ENCODE measurements around the gene KIRREL1.

Gene KIRREL1

DNA sequence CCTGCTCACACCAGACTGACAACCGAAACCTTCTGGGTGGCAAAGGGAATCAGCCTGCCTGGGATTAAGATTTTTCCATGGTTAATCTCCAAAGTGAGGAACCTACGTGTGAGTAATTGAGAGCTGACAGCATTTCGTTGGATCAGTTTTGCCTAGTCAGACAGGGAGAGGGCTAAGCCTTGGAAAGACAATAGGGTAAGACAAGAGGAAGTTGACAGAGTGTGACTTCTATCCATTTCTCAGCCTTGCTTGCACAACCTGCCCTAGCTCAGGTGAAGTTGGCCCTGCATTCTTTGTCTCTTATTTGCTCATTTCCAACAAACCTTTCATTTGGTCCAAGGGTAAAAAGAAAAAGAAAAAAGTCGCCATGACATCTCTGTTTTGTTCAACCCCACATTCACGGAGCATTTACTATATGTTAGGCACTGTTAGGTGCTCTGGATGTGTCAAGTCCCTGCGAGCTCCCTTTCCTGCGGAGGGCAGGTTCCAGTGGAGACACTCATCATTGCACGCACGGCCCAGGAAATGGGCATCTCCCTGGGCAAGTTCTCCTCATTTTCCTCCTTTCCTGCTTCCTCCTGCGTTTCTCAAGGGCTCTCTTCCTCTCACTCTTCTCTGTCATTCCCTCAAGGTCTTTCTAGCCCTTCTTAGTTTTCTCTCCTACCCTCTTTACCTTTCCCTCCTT, 23.3 kb downstream of the KIRREL1 start:
- no peaks in the 10 kb centered on the region; the same call in 1 of the 2 replicates for H3K27me3 ChIP-seq (replicated peaks; ENCODE audit: control insufficient read depth, insufficient read depth, low read length)
- TF ChIP-seq, protein P1, sequence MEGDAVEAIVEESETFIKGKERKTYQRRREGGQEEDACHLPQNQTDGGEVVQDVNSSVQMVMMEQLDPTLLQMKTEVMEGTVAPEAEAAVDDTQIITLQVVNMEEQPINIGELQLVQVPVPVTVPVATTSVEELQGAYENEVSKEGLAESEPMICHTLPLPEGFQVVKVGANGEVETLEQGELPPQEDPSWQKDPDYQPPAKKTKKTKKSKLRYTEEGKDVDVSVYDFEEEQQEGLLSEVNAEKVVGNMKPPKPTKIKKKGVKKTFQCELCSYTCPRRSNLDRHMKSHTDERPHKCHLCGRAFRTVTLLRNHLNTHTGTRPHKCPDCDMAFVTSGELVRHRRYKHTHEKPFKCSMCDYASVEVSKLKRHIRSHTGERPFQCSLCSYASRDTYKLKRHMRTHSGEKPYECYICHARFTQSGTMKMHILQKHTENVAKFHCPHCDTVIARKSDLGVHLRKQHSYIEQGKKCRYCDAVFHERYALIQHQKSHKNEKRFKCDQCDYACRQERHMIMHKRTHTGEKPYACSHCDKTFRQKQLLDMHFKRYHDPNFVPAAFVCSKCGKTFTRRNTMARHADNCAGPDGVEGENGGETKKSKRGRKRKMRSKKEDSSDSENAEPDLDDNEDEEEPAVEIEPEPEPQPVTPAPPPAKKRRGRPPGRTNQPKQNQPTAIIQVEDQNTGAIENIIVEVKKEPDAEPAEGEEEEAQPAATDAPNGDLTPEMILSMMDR (IDR thresholded peaks at IDR 0.05; ENCODE audit: insufficient read depth, low read length, poor library complexity, severe bottlenecking) = no peak
- H3K36me3 ChIP-seq (ENCODE audit: control insufficient read depth, insufficient read depth, low read length) = no peaks in the 10 kb centered on the region
- DNase-seq (ENCODE audit: extremely low read depth, insufficient read length) = no peak
- H3K4me3 ChIP-seq (replicated peaks; ENCODE audit: low read depth, low read length) = no peak overlapping the region

DNA sequence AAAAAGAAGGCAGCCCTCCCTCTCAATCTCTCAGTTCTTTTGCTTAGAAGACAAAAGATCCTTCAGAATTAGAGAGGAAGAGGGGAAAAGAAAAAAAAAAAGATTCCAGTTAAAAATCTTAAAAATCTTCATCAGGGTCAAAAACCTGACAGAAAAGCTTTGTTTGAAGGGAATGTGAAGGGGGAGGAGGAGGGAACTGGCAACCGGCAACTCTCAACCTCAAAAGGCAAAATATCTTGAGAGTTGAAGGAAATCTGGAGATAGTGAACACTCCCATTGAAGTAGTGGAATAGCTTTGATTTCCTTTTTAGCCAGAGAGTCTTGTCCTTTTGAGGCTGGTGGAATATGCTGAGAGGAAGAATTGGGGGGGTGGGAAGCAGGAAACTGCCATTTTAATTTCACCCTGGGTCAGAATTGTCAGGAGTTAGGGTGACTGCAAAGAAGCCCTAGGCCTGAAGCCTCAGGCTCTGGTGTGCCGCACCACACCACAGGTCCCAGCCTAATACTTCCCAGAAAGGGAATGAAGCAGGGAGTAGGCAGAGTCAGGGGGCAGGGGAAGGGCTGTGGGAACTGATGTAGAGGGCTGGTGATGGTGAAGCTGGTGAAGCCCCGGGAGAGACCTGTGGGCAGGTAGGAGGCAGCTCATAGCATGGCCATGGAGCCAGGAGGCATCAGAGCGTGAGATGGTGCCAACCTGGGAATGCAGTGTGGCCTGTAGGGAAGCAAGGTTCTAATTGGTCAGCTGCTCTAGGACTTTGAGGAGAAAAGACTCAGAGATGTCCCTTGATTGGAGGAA, 24.6 kb downstream of the KIRREL1 start:
- Histone ChIP-seq H3K4me3 (replicated peaks; ENCODE audit: low read depth, low read length) (no peak overlapping the region), H3K27me3 (replicated peaks; ENCODE audit: control insufficient read depth, insufficient read depth, low read length) (no peaks in the 10 kb centered on the region; the same call in 1 of the 2 replicates), H3K36me3 (ENCODE audit: control insufficient read depth, insufficient read depth, low read length) (no peaks in the 10 kb centered on the region)
- TF ChIP-seq, protein P1 (IDR thresholded peaks at IDR 0.05; ENCODE audit: insufficient read depth, low read length, poor library complexity, severe bottlenecking) = no peak
- no peak for DNase-seq (ENCODE audit: extremely low read depth, insufficient read length)

DNA sequence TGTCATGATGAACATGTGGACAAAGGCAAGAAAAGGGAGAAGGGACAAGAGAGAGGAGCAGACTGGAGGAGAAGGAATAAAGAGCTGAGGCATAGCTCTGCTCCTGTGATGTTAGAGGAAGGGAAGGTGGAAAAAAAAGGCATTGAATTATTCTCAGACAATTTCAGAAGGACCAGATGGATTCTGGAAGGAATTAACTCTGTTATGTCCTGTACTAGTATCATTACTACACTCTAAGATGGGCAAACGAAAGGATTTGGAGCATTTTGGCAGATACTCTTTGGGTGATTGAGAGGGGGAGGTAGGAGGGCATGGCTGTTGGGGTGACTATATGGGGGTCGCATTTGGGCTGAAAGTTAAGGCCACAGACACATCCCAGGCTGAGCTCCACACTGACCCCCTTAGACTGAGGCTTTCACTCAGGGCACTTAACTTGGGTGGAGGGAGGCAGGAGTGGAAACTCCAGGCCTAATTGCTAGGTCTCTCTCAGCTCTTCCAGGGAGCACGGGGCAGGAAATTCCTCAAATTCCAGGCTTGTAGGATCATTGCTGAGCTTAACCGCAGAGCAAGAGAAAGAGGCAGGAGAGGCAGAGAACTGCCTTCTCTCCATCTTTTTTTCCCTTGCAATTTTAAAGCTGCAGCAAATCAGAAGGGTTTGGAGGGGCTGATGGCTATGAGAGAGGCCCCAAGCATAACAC, 25.9 kb downstream of the KIRREL1 start:
- H3K4me3 ChIP-seq (replicated peaks; ENCODE audit: low read depth, low read length) = no peak overlapping the region
- TF ChIP-seq, protein P1 (IDR thresholded peaks at IDR 0.05; ENCODE audit: insufficient read depth, low read length, poor library complexity, severe bottlenecking) = no peak

DNA sequence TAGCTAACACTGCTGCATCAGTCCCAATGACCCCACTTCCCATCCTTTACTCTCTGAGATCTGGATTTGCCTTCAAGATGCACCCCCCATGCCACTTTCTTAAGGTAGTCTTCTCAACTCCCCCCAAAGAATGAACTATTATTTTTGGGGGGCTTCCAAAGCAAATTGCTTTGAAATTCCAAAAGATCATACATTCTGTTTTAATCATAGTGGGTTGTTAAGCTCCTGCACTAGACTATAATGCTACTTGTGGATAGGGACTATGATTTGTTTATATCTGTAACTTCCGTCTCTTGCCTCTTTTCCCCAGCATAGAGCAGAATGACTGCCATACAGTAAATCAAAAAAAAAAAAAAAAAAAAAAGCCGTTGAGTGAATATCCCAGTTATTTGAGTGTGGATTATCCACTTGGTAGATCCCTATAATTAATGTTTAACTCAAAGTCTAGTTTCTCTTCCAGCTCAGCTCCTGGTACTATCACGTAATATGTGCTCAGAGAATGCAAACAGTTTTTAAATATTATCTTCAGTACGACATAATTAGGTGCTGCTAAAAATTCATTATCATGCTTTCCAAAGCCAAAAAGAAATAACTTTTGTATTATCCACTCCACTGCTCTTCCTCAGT, 26.9 kb downstream of the KIRREL1 start:
- Histone ChIP-seq H3K36me3 (ENCODE audit: control insufficient read depth, insufficient read depth, low read length) (no peaks in the 10 kb centered on the region), H3K4me3 (replicated peaks; ENCODE audit: low read depth, low read length) (no peak overlapping the region), H3K27me3 (replicated peaks; ENCODE audit: control insufficient read depth, insufficient read depth, low read length) (no peaks in the 10 kb centered on the region)
- no peak for DNase-seq (ENCODE audit: extremely low read depth, insufficient read length)
- TF ChIP-seq, protein P1 (IDR thresholded peaks at IDR 0.05; ENCODE audit: insufficient read depth, low read length, poor library complexity, severe bottlenecking) = no peak

More for the DNA sequence above, 25.9 kb downstream of the KIRREL1 start:
- Histone ChIP-seq H3K36me3 (ENCODE audit: control insufficient read depth, insufficient read depth, low read length) (no peaks in the 10 kb centered on the region), H3K27me3 (replicated peaks; ENCODE audit: control insufficient read depth, insufficient read depth, low read length) (no peaks in the 10 kb centered on the region)
- DNase-seq (ENCODE audit: extremely low read depth, insufficient read length) = no peak

DNA sequence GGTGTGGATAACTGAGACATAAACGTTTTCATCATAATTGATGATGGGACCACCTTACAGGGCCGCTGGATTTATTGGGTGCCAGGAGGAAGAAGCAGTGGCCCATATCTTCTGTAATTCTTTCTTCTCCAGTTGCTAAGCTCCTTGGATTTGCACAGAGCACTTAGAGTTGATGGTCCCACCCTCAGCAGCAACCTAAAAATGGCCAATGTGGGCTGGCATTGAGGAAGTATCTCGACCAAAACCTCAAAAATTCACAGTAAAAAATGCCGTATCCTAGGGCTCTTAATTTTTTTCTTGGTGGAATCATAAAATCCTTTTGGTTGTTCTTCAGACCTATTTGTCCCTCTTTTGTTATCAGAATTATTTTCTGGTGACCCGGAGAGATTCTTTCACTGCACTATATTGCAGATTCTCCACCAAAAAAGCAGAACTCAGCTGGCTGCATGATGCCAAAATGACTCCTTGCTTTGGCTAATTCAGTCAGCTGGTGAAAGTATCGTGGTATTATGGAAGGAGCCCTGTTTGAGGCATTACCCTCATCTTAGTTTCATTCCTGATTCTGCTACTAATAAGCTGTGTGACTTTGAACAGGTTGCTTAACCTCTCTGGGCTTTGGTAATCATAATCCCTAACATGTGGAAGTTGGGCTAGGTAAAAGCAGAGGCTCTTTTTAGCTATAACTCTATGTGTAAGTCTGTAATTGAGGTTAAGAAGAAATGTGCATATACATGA, 27.6 kb downstream of the KIRREL1 start:
- H3K27me3 ChIP-seq (replicated peaks; ENCODE audit: control insufficient read depth, insufficient read depth, low read length) = no peaks in the 10 kb centered on the region; the same call in 1 of the 2 replicates
- DNase-seq (ENCODE audit: extremely low read depth, insufficient read length) = no peak
- H3K4me3 ChIP-seq (replicated peaks; ENCODE audit: low read depth, low read length) = no peak overlapping the region

More for the DNA sequence above, 27.6 kb downstream of the KIRREL1 start:
- TF ChIP-seq, protein P1 (IDR thresholded peaks at IDR 0.05; ENCODE audit: insufficient read depth, low read length, poor library complexity, severe bottlenecking) = no peak
- no peaks in the 10 kb centered on the region for H3K36me3 ChIP-seq (ENCODE audit: control insufficient read depth, insufficient read depth, low read length)
